ENCODE data around the gene ZNF766. TPM values are rescaled to one million over a fixed set of nuclear protein-coding genes. Genes with fewer than 3 reads are reported as not detected.
"Not testable (repeated sequence)": the region's sequence is repeated elsewhere in the genome, so short reads cannot be mapped to it uniquely, and the experiment has no call there.

The ZNF766 gene
- total RNA-seq, 1 donor from 2014 or later: 16.4 TPM

- no peak for TF ChIP-seq CTCF (IDR thresholded peaks at IDR 0.05; ENCODE audit: unreplicated experiment)
- Mint-ChIP-seq H3K27ac (ENCODE audit: unreplicated experiment) (no peak overlapping the region), H3K4me3 (ENCODE audit: unreplicated experiment) (no peak overlapping the region)
These were observed 22.4 kb downstream of the ZNF766 start for GRCh38 chr19:52291781-52292180.

GRCh38 chr19:52292946-52293345 is 23.6 kb downstream of the ZNF766 start:
- not testable (repeated sequence) for H3K9me3 Mint-ChIP-seq (ENCODE audit: unreplicated experiment); H3K27me3 Mint-ChIP-seq (ENCODE audit: unreplicated experiment); H3K4me1 Mint-ChIP-seq (ENCODE audit: unreplicated experiment); H3K27ac Mint-ChIP-seq (ENCODE audit: unreplicated experiment); DNase-seq (ENCODE audit: low spot score); H3K4me3 Mint-ChIP-seq (ENCODE audit: unreplicated experiment)
- peaks cover 45% of the 10 kb centered on the region for H3K36me3 Mint-ChIP-seq (ENCODE audit: low read depth, unreplicated experiment)

More at GRCh38 chr19:52291781-52292180, 22.4 kb downstream of the ZNF766 start:
- Mint-ChIP-seq H3K4me1 (ENCODE audit: unreplicated experiment) (no peaks in the 10 kb centered on the region), H3K36me3 (ENCODE audit: low read depth, unreplicated experiment) (peaks cover 46% of the 10 kb centered on the region), H3K9me3 (ENCODE audit: unreplicated experiment) (no peaks in the 10 kb centered on the region), H3K27me3 (ENCODE audit: unreplicated experiment) (no peaks in the 10 kb centered on the region)
- DNase-seq (ENCODE audit: low spot score): no peak

- peak overlapping the region; percentile 85 for H3K4me3 Mint-ChIP-seq (ENCODE audit: unreplicated experiment)
- peaks cover 11% of the 10 kb centered on the region for H3K27me3 Mint-ChIP-seq (ENCODE audit: unreplicated experiment)
- H3K9me3 Mint-ChIP-seq (ENCODE audit: unreplicated experiment): peaks cover under 1% of the 10 kb centered on the region
- peaks cover 11% of the 10 kb centered on the region for H3K4me1 Mint-ChIP-seq (ENCODE audit: unreplicated experiment)
- no peak for TF ChIP-seq CTCF (IDR thresholded peaks at IDR 0.05; ENCODE audit: unreplicated experiment)
- H3K27ac Mint-ChIP-seq (ENCODE audit: unreplicated experiment): no peak overlapping the region
- peaks cover 52% of the 10 kb centered on the region for H3K36me3 Mint-ChIP-seq (ENCODE audit: low read depth, unreplicated experiment)
- DNase-seq (ENCODE audit: low spot score): peak; percentile 3
These were observed 27.0 kb downstream of the ZNF766 start for GRCh38 chr19:52296400-52296772.

GRCh38 chr19:52296773-52297600 is 27.6 kb downstream of the ZNF766 start, which contains the start of gene ZNF480:
ZNF480 (plus strand) TSS chr19:52297169; CDS start chr19:52300413, 3,244 bp downstream.
- Mint-ChIP-seq H3K27me3 (ENCODE audit: unreplicated experiment) (peaks cover 11% of the 10 kb centered on the region), H3K4me1 (ENCODE audit: unreplicated experiment) (peaks cover 11% of the 10 kb centered on the region)
- no peak for TF ChIP-seq CTCF (IDR thresholded peaks at IDR 0.05; ENCODE audit: unreplicated experiment)

GRCh38 chr19:52297601-52298364 is 28.4 kb downstream of the ZNF766 start:
- peaks cover 58% of the 10 kb centered on the region for H3K36me3 Mint-ChIP-seq (ENCODE audit: low read depth, unreplicated experiment)
- H3K4me1 Mint-ChIP-seq (ENCODE audit: unreplicated experiment): peaks cover 11% of the 10 kb centered on the region
- TF ChIP-seq CTCF (IDR thresholded peaks at IDR 0.05; ENCODE audit: unreplicated experiment): no peak
- H3K4me3 Mint-ChIP-seq (ENCODE audit: unreplicated experiment): peak overlapping the region; percentile 95
- H3K9me3 Mint-ChIP-seq (ENCODE audit: unreplicated experiment): peaks cover 8% of the 10 kb centered on the region
- DNase-seq (ENCODE audit: low spot score): no peak
- H3K27me3 Mint-ChIP-seq (ENCODE audit: unreplicated experiment): peaks cover 11% of the 10 kb centered on the region
- H3K27ac Mint-ChIP-seq (ENCODE audit: unreplicated experiment): peak overlapping the region; percentile 95

More at GRCh38 chr19:52296773-52297600, 27.6 kb downstream of the ZNF766 start, which contains the start of gene ZNF480:
- H3K4me3 Mint-ChIP-seq (ENCODE audit: unreplicated experiment): peak within 1 kb of the TSS; percentile 95
- H3K36me3 Mint-ChIP-seq (ENCODE audit: low read depth, unreplicated experiment): peaks cover 56% of the 10 kb centered on the region
- peaks cover 6% of the 10 kb centered on the region for H3K9me3 Mint-ChIP-seq (ENCODE audit: unreplicated experiment)
- H3K27ac Mint-ChIP-seq (ENCODE audit: unreplicated experiment): peak within 1 kb of the TSS; percentile 95
- DNase-seq (ENCODE audit: low spot score): peak; percentile 76
